ENCODE results near the gene DHX29. TPM values are rescaled to one million over a fixed set of nuclear protein-coding genes. Genes with fewer than 3 reads are reported as not detected.

DHX29 gene
- total RNA-seq, 1 donor from 2014 or later: 22.5 TPM

DNA sequence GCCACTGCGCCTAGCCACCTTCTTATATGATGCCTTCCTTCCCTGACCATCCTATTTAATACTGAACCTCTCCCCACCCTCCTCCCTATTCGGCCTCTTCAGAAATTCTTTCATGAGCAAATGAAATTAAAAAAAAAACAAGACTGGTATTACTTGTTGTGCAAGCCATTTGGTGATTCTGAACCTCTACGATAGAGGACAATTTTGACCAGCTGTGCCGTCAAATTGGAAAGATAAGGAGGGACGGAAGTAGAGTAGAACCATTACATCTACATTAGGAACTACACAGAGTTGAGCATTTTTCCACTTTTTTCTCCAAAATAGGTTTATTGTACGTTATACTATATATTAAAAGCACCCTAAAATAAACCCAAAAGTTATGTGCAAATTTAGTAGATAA, 2.9 kb downstream of the DHX29 start:
- Histone ChIP-seq H3K36me3 (peaks cover 10% of the 10 kb centered on the region), H3K4me1 (peaks cover 61% of the 10 kb centered on the region), H3K9me3 (replicated peaks) (peaks cover 7% of the 10 kb centered on the region), H3K4me3 (no peak overlapping the region), H3K27me3 (ENCODE audit: low read depth) (no peaks in the 10 kb centered on the region), H3K27ac (replicated peaks) (no peak overlapping the region)
- TF ChIP-seq, protein P1, sequence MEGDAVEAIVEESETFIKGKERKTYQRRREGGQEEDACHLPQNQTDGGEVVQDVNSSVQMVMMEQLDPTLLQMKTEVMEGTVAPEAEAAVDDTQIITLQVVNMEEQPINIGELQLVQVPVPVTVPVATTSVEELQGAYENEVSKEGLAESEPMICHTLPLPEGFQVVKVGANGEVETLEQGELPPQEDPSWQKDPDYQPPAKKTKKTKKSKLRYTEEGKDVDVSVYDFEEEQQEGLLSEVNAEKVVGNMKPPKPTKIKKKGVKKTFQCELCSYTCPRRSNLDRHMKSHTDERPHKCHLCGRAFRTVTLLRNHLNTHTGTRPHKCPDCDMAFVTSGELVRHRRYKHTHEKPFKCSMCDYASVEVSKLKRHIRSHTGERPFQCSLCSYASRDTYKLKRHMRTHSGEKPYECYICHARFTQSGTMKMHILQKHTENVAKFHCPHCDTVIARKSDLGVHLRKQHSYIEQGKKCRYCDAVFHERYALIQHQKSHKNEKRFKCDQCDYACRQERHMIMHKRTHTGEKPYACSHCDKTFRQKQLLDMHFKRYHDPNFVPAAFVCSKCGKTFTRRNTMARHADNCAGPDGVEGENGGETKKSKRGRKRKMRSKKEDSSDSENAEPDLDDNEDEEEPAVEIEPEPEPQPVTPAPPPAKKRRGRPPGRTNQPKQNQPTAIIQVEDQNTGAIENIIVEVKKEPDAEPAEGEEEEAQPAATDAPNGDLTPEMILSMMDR (IDR thresholded peaks at IDR 0.05; ENCODE audit: borderline replicate concordance): no peak
- DNase-seq: no peak
- intact Hi-C loops (cut with micrococcal nuclease): no loop called here

GRCh38 chr5:55303238-55303690, 4.2 kb downstream of the DHX29 start:
- intact Hi-C loops (cut with micrococcal nuclease): no loop called here
- Histone ChIP-seq H3K4me1 (peaks cover 47% of the 10 kb centered on the region), H3K27me3 (ENCODE audit: low read depth) (no peaks in the 10 kb centered on the region), H3K4me3 (no peak overlapping the region), H3K36me3 (peaks cover 10% of the 10 kb centered on the region), H3K27ac (replicated peaks) (no peak overlapping the region), H3K9me3 (replicated peaks) (peaks cover 7% of the 10 kb centered on the region)
- no peak for DNase-seq
- TF ChIP-seq, protein P1 (IDR thresholded peaks at IDR 0.05; ENCODE audit: borderline replicate concordance): no peak

DNA sequence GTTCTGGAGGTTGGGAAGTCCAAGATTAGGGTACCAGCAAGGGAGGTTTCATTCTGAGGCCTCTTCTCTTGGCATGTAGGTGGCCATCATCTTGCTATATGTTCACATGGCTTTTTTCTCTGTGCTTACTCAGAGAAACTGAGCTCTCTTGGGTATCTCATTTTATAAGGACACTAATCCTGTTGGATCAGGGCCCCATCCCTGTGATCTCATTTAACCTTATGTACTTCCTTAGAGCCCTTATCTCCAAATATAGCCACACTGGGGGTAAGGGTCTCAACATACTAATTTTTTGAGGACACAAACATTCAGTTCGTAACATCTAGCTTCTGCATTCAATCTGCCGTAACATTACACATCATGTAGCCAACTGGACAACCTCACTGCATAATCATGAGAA, 6.6 kb downstream of the DHX29 start:
- peaks cover 7% of the 10 kb centered on the region for H3K9me3 ChIP-seq (replicated peaks)
- no peak for DNase-seq
- H3K36me3 ChIP-seq: peaks cover 22% of the 10 kb centered on the region
- peaks cover 25% of the 10 kb centered on the region for H3K4me1 ChIP-seq
- H3K27ac ChIP-seq (replicated peaks): no peak overlapping the region
- no peaks in the 10 kb centered on the region for H3K27me3 ChIP-seq (ENCODE audit: low read depth)
- intact Hi-C loops (cut with micrococcal nuclease): no loop called here
- TF ChIP-seq, protein P1 (IDR thresholded peaks at IDR 0.05; ENCODE audit: borderline replicate concordance): no peak
- H3K4me3 ChIP-seq: no peak overlapping the region

DNA sequence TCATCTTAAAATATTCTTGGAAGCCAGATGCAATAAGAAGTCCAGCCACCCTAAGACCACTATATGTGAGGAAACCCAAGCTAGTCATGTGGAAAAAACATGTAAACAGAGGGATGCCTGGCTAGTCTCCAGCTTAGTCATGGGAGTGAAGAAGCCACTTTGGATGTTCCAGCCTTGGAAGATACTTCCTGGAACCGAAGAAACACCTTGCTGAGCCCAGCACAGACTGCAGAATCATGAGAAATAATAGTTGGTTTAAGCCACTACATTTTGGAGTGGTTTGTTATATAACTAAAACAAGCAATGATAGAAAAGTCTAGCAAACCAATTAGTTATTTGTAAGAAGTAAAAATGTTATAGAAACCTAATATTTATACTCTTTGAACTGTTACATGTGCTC, 12.6 kb downstream of the DHX29 start:
- H3K9me3 ChIP-seq (replicated peaks): peaks cover 3% of the 10 kb centered on the region
- no peaks in the 10 kb centered on the region for H3K27me3 ChIP-seq (ENCODE audit: low read depth)
- no peak overlapping the region for H3K4me3 ChIP-seq
- no peak overlapping the region for H3K27ac ChIP-seq (replicated peaks)
- H3K4me1 ChIP-seq: no peaks in the 10 kb centered on the region
- TF ChIP-seq, protein P1 (IDR thresholded peaks at IDR 0.05; ENCODE audit: borderline replicate concordance): no peak
- DNase-seq: no peak
- intact Hi-C loops (cut with micrococcal nuclease): no loop called here
- peaks cover 72% of the 10 kb centered on the region for H3K36me3 ChIP-seq

GRCh38 chr5:55290991-55291390, 16.5 kb downstream of the DHX29 start:
- intact Hi-C loops (cut with micrococcal nuclease): no loop called here
- no peaks in the 10 kb centered on the region for H3K27me3 ChIP-seq (ENCODE audit: low read depth)
- H3K27ac ChIP-seq (replicated peaks): no peak overlapping the region
- DNase-seq: no peak
- H3K4me3 ChIP-seq: no peak overlapping the region
- peaks cover 100% of the 10 kb centered on the region for H3K36me3 ChIP-seq
- H3K4me1 ChIP-seq: no peaks in the 10 kb centered on the region
- TF ChIP-seq, protein P1 (IDR thresholded peaks at IDR 0.05; ENCODE audit: borderline replicate concordance): no peak
- peaks cover 3% of the 10 kb centered on the region for H3K9me3 ChIP-seq (replicated peaks)

Data from left ventricle myocardium inferior (tissue), 1 donor.